WTC11 (cell line): ENCODE results near the gene IFNGR2. TPM values are rescaled to one million over a fixed set of nuclear protein-coding genes. Genes with fewer than 3 reads are reported as not detected.
"Not testable (repeated sequence)": the region's sequence is repeated elsewhere in the genome, so short reads cannot be mapped to it uniquely, and the experiment has no call there.

Source experiments
- ATAC-seq: fragments of 200-7000 bp; cut with Tn5 transposase; 2 replicates; pipeline ENCODE4 v1.10.0; 2021; ENCODE audit warnings: mild to moderate bottlenecking, moderate library complexity
- CTCF ChIA-PET: fragments of 300-600 bp; sonication (Branson Sonifier 250); formaldehyde crosslinking; loops from one replicate; lab custom pipeline; 2021; ENCODE audit warnings: antibody characterized with exemption; lab: Charles Lee
- POLR2A ChIA-PET: fragments of 350-600 bp; sonication (Branson Sonifier 250); formaldehyde crosslinking; loops from one replicate; lab custom pipeline; 2021; ENCODE audit warnings: antibody characterized with exemption; lab: Charles Lee
- DNase-seq: peaks from one replicate; pipeline ENCODE4 v3.0.0; 2021; ENCODE audit warnings: low spot score
- H3K27ac Mint-ChIP-seq: 2 replicates; pipeline ENCODE4 v1.8.0; 2021; ENCODE audit warnings: mixed read lengths
- H3K27me3 Mint-ChIP-seq: 2 replicates; pipeline ENCODE4 v1.8.0; 2021; ENCODE audit warnings: low read depth, mild to moderate bottlenecking, moderate library complexity, mixed read lengths
- H3K36me3 Mint-ChIP-seq: 2 replicates; pipeline ENCODE4 v1.8.0; 2021; ENCODE audit warnings: mixed read lengths
- H3K4me1 Mint-ChIP-seq: 2 replicates; pipeline ENCODE4 v1.8.0; 2022; ENCODE audit warnings: mixed read lengths
- H3K4me3 Mint-ChIP-seq: 2 replicates; pipeline ENCODE4 v1.8.0; 2021; ENCODE audit warnings: mild to moderate bottlenecking, moderate library complexity, mixed read lengths
- H3K9me3 Mint-ChIP-seq: 2 replicates; pipeline ENCODE4 v1.8.0; 2021; ENCODE audit warnings: mixed read lengths
- ESRRA ChIP-seq: sonication (generic); formaldehyde crosslinking; IDR thresholded peaks from 2 replicates; pipeline ENCODE4 v1.8.1; 2022; ENCODE audit warnings: mild to moderate bottlenecking, missing genetic modification reagents, borderline replicate concordance
- KAT7 ChIP-seq: sonication (generic); formaldehyde crosslinking; IDR thresholded peaks from 2 replicates; pipeline ENCODE4 v1.8.1; 2023; ENCODE audit warnings: missing genetic modification reagents, mild to moderate bottlenecking, borderline replicate concordance
- MYBL2 ChIP-seq: sonication (generic); formaldehyde crosslinking; IDR thresholded peaks from 2 replicates; pipeline ENCODE4 v1.8.1; 2023; ENCODE audit warnings: mild to moderate bottlenecking, moderate library complexity, missing genetic modification reagents
- NR1H2 ChIP-seq: sonication (generic); formaldehyde crosslinking; IDR thresholded peaks from 2 replicates; pipeline ENCODE4 v1.9.0; 2021; ENCODE audit warnings: mild to moderate bottlenecking, moderate library complexity, missing genetic modification reagents
- NR3C1 ChIP-seq: sonication (generic); formaldehyde crosslinking; conservative IDR thresholded peaks from 2 replicates; pipeline ENCODE4 v1.8.1; 2023; ENCODE audit warnings: low read depth, mild to moderate bottlenecking, missing genetic modification reagents
- SP1 ChIP-seq: sonication (generic); formaldehyde crosslinking; conservative IDR thresholded peaks from 2 replicates; pipeline ENCODE4 v1.8.1; 2022; ENCODE audit warnings: missing genetic modification reagents
- TEAD4 ChIP-seq: sonication (generic); formaldehyde crosslinking; IDR thresholded peaks from 2 replicates; pipeline ENCODE4 v1.8.0; 2022; ENCODE audit warnings: mild to moderate bottlenecking, missing genetic modification reagents
- ZNF121 ChIP-seq: sonication (generic); formaldehyde crosslinking; IDR thresholded peaks from 2 replicates; pipeline ENCODE4 v1.8.0; 2023; ENCODE audit warnings: missing genetic modification reagents
- ZNF232 ChIP-seq: sonication (generic); formaldehyde crosslinking; IDR thresholded peaks from 2 replicates; pipeline ENCODE4 v1.8.0; 2022; ENCODE audit warnings: mild to moderate bottlenecking, missing genetic modification reagents
- ZNF425 ChIP-seq: fragments of 250-450 bp; sonication (Bioruptor Pico); conservative IDR thresholded peaks from 2 replicates; pipeline ENCODE4 v1.9.0; 2021; ENCODE audit warnings: mild to moderate bottlenecking
- ZNF532 ChIP-seq: fragments of 250-450 bp; sonication (Bioruptor Pico); IDR thresholded peaks from 2 replicates; pipeline ENCODE4 v1.9.0; 2021; ENCODE audit warnings: mild to moderate bottlenecking, borderline replicate concordance
- ZNF671 ChIP-seq: fragments of 250-450 bp; sonication (Bioruptor Pico); IDR thresholded peaks from 2 replicates; pipeline ENCODE4 v1.8.0; 2021; ENCODE audit warnings: mild to moderate bottlenecking
- total RNA-seq: library from RNA; stranded (reverse); gene quantifications from 3 replicates; pipeline ENCODE4 v1.2.3, GENCODE V29; 2021

IFNGR2 gene
- total RNA-seq, 1 experiment from 2014 or later = 34.1 TPM

- no peak for TF ChIP-seq ZNF671
- 0 out of 2 replicates have a peak, but pooled peaks have one; percentile 26 for TF ChIP-seq SP1 (CRISPR knock-in tag)
Observed at GRCh38 chr21:33362044-33362555, 41.1 kb upstream of the IFNGR2 start (continued).

- H3K27ac Mint-ChIP-seq, CTCF ChIA-PET, DNase-seq, H3K27me3 Mint-ChIP-seq, H3K4me3 Mint-ChIP-seq, ATAC-seq: not testable (repeated sequence)
- POLR2A ChIA-PET = interaction anchor here (0.7 kb wide), 1 partner anchor 35 kb away, joined by 3 read pairs; no protein-coding TSS in a partner anchor
- Mint-ChIP-seq H3K4me1 (peaks cover 23% of the 10 kb centered on the region), H3K9me3 (peaks cover 33% of the 10 kb centered on the region), H3K36me3 (peaks cover 33% of the 10 kb centered on the region)
Observed at GRCh38 chr21:33363911-33364609, 39.2 kb upstream of the IFNGR2 start.

GRCh38 chr21:33364830-33365229 lies 38.4 kb upstream of the IFNGR2 start:
- H3K27me3 Mint-ChIP-seq = peaks cover 9% of the 10 kb centered on the region
- ATAC-seq (no peak), DNase-seq (no peak)
- peaks cover 38% of the 10 kb centered on the region for H3K36me3 Mint-ChIP-seq
- H3K4me1 Mint-ChIP-seq = peaks cover 23% of the 10 kb centered on the region
- POLR2A ChIA-PET = no interaction called here
- peaks cover 39% of the 10 kb centered on the region for H3K9me3 Mint-ChIP-seq
- H3K4me3 Mint-ChIP-seq = no peak overlapping the region
- H3K27ac Mint-ChIP-seq = no peak overlapping the region
- no peak for TF ChIP-seq NR1H2 (CRISPR knock-in tag)
- TF ChIP-seq ZNF121 = peak; percentile 70
- TF ChIP-seq MYBL2 (CRISPR knock-in tag) = no peak
- TF ChIP-seq ZNF232 (CRISPR knock-in tag) = no peak
- CTCF ChIA-PET = no interaction called here

- DNase-seq = no peak
- Mint-ChIP-seq H3K4me1 (peaks cover 10% of the 10 kb centered on the region), H3K27ac (peak overlapping the region; percentile 87), H3K4me3 (no peak overlapping the region), H3K27me3 (peaks cover 9% of the 10 kb centered on the region), H3K36me3 (peaks cover 50% of the 10 kb centered on the region), H3K9me3 (peaks cover 51% of the 10 kb centered on the region)
- peak; percentile 22; the same call in 1 of the 2 replicates for ATAC-seq
- ChIA-PET CTCF (no interaction called here), POLR2A (no interaction called here)
- no peak for TF ChIP-seq KAT7 (CRISPR knock-in tag)
- TF ChIP-seq NR3C1 (CRISPR knock-in tag) = no peak
- no peak for TF ChIP-seq ZNF425
- TF ChIP-seq ESRRA (CRISPR knock-in tag) = no peak
- TF ChIP-seq ZNF671 = no peak
- TF ChIP-seq TEAD4 (CRISPR knock-in tag) = no peak
- no peak for TF ChIP-seq ZNF532 (CRISPR knock-in tag)
Observed at GRCh38 chr21:33367309-33367973, 35.8 kb upstream of the IFNGR2 start.
